Parathyroid adenoma (tissue), 2 donors: Measurements from ENCODE around the gene ARF3.
A peak's percentile ranks its signal among the peaks of the same experiment; 100 is the strongest.

ENCODE experiments used
- H2AFZ ChIP-seq: fragments of 300-600 bp; sonication (generic); one replicate; pipeline ENCODE4 v1.7.0; 2017; ENCODE audit warnings: antibody characterized with exemption, mild to moderate bottlenecking
- H3K27ac ChIP-seq: fragments of 300-600 bp; sonication (generic); one replicate; pipeline ENCODE4 v1.7.0; 2017
- H3K27me3 ChIP-seq: fragments of 300-600 bp; sonication (generic); one replicate; pipeline ENCODE4 v1.7.0; 2017; ENCODE audit warnings: low read length; ENCODE audit not compliant: control insufficient read depth, insufficient read depth
- H3K36me3 ChIP-seq: fragments of 300-600 bp; sonication (generic); one replicate; pipeline ENCODE4 v1.7.0; 2017; ENCODE audit warnings: low read length; ENCODE audit not compliant: control insufficient read depth, insufficient read depth
- H3K4me1 ChIP-seq: fragments of 300-600 bp; sonication (generic); one replicate; pipeline ENCODE4 v1.7.0; 2017; ENCODE audit warnings: control low read depth
- H3K4me2 ChIP-seq: fragments of 300-600 bp; sonication (generic); one replicate; pipeline ENCODE4 v1.7.0; 2017; ENCODE audit warnings: low read length
- H3K4me3 ChIP-seq: fragments of 300-600 bp; sonication (generic); one replicate; pipeline ENCODE4 v1.7.0; 2017; ENCODE audit warnings: low read depth, low read length
- H3K79me2 ChIP-seq: fragments of 300-600 bp; sonication (generic); one replicate; pipeline ENCODE4 v1.7.0; 2017; ENCODE audit warnings: control low read depth
- H3K9ac ChIP-seq: fragments of 300-600 bp; sonication (generic); one replicate; pipeline ENCODE4 v1.7.0; 2017; ENCODE audit warnings: mild to moderate bottlenecking
- H3K9me3 ChIP-seq: fragments of 300-600 bp; sonication (generic); one replicate; pipeline ENCODE4 v1.7.0; 2017; ENCODE audit warnings: low read length; ENCODE audit not compliant: control insufficient read depth
- TF ChIP-seq, protein P1 (sequence below): fragments of 300-600 bp; sonication (generic); IDR thresholded peaks from one replicate; pipeline ENCODE4 v1.7.0; 2017; ENCODE audit warnings: antibody characterized with exemption, mild to moderate bottlenecking
- donor health status: primary hyperparathyroidism.

The ARF3 gene

DNA sequence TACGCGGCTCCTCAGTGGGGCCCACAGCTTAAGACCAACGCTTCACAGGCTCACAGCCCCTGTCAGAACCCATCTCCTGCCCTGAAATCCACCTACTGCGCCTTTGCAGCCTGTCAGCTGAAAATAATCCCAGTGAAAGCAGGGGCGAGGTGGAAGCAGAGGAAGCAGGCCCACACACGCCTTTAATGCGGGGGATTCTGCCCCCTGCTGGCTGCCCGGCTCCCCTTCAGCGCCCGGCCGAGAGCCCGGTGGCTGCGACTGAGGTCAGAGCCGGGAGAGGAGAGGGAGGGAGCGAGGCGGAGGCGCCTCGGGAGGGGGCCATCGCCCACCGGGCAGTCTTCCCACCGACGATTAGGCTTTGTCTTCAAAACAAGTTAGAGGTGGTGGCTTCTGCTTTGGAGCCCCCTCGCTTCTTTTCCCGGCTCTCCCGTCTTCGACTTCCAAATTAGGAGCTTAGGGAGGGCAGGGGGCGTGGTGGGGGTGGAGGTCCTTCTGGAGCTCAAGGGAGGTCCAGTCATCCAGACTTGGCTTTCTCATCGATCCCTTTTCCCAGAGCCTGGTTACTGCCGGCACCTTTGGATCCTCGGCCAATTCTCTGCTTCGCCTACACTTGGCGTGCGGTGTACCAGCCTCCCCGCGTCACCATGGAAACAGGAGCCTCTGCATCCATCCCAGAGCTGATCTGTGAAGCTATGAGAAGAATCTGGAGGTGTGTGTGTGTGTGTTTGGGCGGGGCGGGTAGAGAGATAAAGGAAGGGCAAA is 66.4 kb downstream of the ARF3 start:
- Histone ChIP-seq H3K9me3 (no peaks in the 10 kb centered on the region), H3K9ac (no peak overlapping the region), H3K4me3 (no peak overlapping the region), H3K36me3 (no peaks in the 10 kb centered on the region), H3K4me2 (peak overlapping the region; percentile 62), H3K4me1 (no peaks in the 10 kb centered on the region), H3K79me2 (no peaks in the 10 kb centered on the region), H2AFZ (peak overlapping the region; percentile 36), H3K27ac (no peak overlapping the region), H3K27me3 (no peaks in the 10 kb centered on the region)
- TF ChIP-seq, protein P1, sequence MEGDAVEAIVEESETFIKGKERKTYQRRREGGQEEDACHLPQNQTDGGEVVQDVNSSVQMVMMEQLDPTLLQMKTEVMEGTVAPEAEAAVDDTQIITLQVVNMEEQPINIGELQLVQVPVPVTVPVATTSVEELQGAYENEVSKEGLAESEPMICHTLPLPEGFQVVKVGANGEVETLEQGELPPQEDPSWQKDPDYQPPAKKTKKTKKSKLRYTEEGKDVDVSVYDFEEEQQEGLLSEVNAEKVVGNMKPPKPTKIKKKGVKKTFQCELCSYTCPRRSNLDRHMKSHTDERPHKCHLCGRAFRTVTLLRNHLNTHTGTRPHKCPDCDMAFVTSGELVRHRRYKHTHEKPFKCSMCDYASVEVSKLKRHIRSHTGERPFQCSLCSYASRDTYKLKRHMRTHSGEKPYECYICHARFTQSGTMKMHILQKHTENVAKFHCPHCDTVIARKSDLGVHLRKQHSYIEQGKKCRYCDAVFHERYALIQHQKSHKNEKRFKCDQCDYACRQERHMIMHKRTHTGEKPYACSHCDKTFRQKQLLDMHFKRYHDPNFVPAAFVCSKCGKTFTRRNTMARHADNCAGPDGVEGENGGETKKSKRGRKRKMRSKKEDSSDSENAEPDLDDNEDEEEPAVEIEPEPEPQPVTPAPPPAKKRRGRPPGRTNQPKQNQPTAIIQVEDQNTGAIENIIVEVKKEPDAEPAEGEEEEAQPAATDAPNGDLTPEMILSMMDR, result peak; percentile 95

DNA sequence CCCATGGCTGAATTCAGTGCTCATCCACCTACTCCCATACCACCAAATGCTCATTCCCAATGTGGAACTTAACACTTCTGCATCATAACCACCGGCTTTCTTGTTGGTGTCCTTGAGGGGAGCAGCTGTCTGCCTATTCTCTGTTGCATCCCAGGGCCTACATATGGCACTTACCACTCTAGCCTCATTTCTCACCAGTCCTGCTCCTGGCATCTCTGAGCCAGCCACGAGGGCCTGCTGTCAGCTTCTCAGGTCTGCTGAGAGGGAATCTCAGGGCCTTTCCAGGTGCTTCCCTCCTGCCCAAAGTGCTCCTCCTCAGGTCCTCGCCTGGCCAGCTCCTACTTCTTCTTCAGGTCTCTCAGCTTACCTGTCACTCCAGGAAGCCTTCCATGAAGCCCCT is 67.6 kb downstream of the ARF3 start:
- H3K9me3 ChIP-seq, result no peaks in the 10 kb centered on the region
- no peak overlapping the region for H3K9ac ChIP-seq
- no peak overlapping the region for H2AFZ ChIP-seq
- no peak overlapping the region for H3K27ac ChIP-seq
- TF ChIP-seq, protein P1, result no peak
- H3K4me2 ChIP-seq, result no peak overlapping the region
- no peaks in the 10 kb centered on the region for H3K4me1 ChIP-seq
- no peaks in the 10 kb centered on the region for H3K79me2 ChIP-seq
- no peak overlapping the region for H3K4me3 ChIP-seq
- H3K27me3 ChIP-seq, result no peaks in the 10 kb centered on the region
- no peaks in the 10 kb centered on the region for H3K36me3 ChIP-seq
